H1 (cell line): ENCODE measurements around the gene SSPN.

Experiments
- CHD1 ChIP-seq: IDR thresholded peaks from 2 replicates; pipeline ENCODE4 v1.6.1; 2012; ENCODE audit warnings: low read depth, low read length, improper control_type of control experiment
- EZH2 ChIP-seq: fragments of 200-600 bp; sonication (generic); IDR thresholded peaks from 2 replicates; pipeline ENCODE4 v1.7.1; 2012; ENCODE audit warnings: low read depth, mild to moderate bottlenecking, moderate library complexity, low read length, inconsistent platforms; ENCODE audit not compliant: severe bottlenecking
- HDAC2 ChIP-seq, 2 experiments: fragments of 300-600 bp in 1 of 2; sonication (generic) in 1 of 2; IDR thresholded peaks; 2 replicates each; pipeline ENCODE4 v1.6.1; 2011 to 2012; ENCODE audit warnings: low read depth in 2 of 2, low read length in 2 of 2, mild to moderate bottlenecking in 2 of 2, moderate library complexity in 2 of 2, borderline replicate concordance in 1 of 2, inconsistent platforms in 1 of 2
- POLR2A ChIP-seq, 2 experiments: IDR thresholded peaks; 1 replicate in 1 of 2; 2 replicates in 1 of 2; pipeline ENCODE4 v1.6.1; 2011; ENCODE audit warnings: low read depth in 2 of 2, low read length in 2 of 2, mild to moderate bottlenecking in 2 of 2; ENCODE audit errors: control extremely low read depth in 1 of 2
- TF ChIP-seq, protein P1 (sequence below), 3 experiments: IDR thresholded peaks; 1 replicate in 2 of 3; 2 replicates in 1 of 3; pipeline versions ENCODE4 v1.5.1 to v1.6.1; 2011; ENCODE audit warnings: low read length in 3 of 3, mild to moderate bottlenecking in 3 of 3, inconsistent platforms in 2 of 3, low read depth in 1 of 3, moderate library complexity in 1 of 3; ENCODE audit not compliant: insufficient read depth in 1 of 3; ENCODE audit errors: control extremely low read depth in 1 of 3
- TF ChIP-seq, protein P2 (sequence below): IDR thresholded peaks from 2 replicates; pipeline ENCODE4 v1.6.1; 2012; ENCODE audit warnings: low read length, inconsistent platforms

DNA sequence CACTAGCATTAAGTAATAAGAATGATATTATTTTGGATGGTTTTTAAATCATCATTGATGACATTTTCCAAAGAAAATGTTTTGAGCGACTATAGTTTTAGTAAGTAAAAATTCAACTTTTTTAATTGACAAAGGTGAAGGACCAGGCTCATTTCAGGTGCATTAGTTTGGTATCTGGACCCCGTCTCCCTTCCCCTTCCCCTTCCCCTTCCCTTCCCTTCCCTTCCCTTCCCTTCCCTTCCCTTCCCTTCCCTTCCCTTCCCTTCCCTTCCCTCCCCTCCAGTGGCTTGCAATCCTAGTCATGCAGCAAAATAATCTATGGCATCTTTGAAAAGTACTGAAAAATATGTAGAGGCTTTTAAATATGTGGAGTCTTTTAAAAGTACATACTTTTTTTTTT is 13.0 kb upstream of the SSPN start:
- TF ChIP-seq, protein P1, sequence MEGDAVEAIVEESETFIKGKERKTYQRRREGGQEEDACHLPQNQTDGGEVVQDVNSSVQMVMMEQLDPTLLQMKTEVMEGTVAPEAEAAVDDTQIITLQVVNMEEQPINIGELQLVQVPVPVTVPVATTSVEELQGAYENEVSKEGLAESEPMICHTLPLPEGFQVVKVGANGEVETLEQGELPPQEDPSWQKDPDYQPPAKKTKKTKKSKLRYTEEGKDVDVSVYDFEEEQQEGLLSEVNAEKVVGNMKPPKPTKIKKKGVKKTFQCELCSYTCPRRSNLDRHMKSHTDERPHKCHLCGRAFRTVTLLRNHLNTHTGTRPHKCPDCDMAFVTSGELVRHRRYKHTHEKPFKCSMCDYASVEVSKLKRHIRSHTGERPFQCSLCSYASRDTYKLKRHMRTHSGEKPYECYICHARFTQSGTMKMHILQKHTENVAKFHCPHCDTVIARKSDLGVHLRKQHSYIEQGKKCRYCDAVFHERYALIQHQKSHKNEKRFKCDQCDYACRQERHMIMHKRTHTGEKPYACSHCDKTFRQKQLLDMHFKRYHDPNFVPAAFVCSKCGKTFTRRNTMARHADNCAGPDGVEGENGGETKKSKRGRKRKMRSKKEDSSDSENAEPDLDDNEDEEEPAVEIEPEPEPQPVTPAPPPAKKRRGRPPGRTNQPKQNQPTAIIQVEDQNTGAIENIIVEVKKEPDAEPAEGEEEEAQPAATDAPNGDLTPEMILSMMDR (IDR thresholded peaks at IDR 0.05; ENCODE audit: control extremely low read depth in 1 of 3, insufficient read depth in 1 of 3, low read depth in 1 of 3, low read length in 3 of 3): no peak
- TF ChIP-seq CHD1 (no peak), HDAC2 (IDR thresholded peaks at IDR 0.05; ENCODE audit: borderline replicate concordance in 1 of 2, low read depth in 2 of 2, low read length in 2 of 2) (no peak), EZH2 (no peak), POLR2A (IDR thresholded peaks at IDR 0.05; ENCODE audit: control extremely low read depth in 1 of 2, low read depth in 2 of 2, low read length in 2 of 2) (no peak)
- TF ChIP-seq, protein P2, sequence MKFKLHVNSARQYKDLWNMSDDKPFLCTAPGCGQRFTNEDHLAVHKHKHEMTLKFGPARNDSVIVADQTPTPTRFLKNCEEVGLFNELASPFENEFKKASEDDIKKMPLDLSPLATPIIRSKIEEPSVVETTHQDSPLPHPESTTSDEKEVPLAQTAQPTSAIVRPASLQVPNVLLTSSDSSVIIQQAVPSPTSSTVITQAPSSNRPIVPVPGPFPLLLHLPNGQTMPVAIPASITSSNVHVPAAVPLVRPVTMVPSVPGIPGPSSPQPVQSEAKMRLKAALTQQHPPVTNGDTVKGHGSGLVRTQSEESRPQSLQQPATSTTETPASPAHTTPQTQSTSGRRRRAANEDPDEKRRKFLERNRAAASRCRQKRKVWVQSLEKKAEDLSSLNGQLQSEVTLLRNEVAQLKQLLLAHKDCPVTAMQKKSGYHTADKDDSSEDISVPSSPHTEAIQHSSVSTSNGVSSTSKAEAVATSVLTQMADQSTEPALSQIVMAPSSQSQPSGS: no peak
